GM23338 (cell line): ENCODE data around the gene NDNF. TPM values are rescaled to one million over a fixed set of nuclear protein-coding genes. Genes with fewer than 3 reads are reported as not detected.

Experiments used
- ATAC-seq: fragments of 200-7000 bp; cut with Tn5 transposase; 3 replicates; pipeline ENCODE4 v1.9.1; 2020
- DNase-seq: peaks from one replicate; pipeline ENCODE4 v3.0.0-alpha.2; 2015; ENCODE audit warnings: low spot score
- H2AFZ ChIP-seq: fragments of 200-600 bp; sonication (generic); 2 replicates; pipeline ENCODE4 v1.8.0; 2016; ENCODE audit warnings: antibody characterized with exemption, mild to moderate bottlenecking, moderate library complexity
- H3F3A ChIP-seq: fragments of 200-600 bp; sonication (generic); replicated peaks from 2 replicates; pipeline ENCODE4 v1.8.0; 2017; ENCODE audit warnings: antibody characterized with exemption, mixed run types, low read depth
- H3K27ac ChIP-seq: fragments of 200-600 bp; sonication (generic); 2 replicates; pipeline ENCODE4 v1.6.1; 2016; ENCODE audit warnings: low read depth
- H3K27me3 ChIP-seq: fragments of 200-600 bp; sonication (generic); 2 replicates; pipeline ENCODE4 v1.8.0; 2016; ENCODE audit warnings: mild to moderate bottlenecking, mixed run types, moderate library complexity; ENCODE audit not compliant: insufficient read depth
- H3K36me3 ChIP-seq: fragments of 200-600 bp; sonication (generic); 2 replicates; pipeline ENCODE4 v1.8.0; 2016; ENCODE audit warnings: mild to moderate bottlenecking; ENCODE audit not compliant: insufficient read depth
- H3K4me1 ChIP-seq: fragments of 200-600 bp; sonication (generic); 2 replicates; pipeline ENCODE4 v1.8.0; 2016; ENCODE audit warnings: mild to moderate bottlenecking, moderate library complexity; ENCODE audit not compliant: insufficient read depth
- H3K4me2 ChIP-seq: fragments of 200-600 bp; sonication (generic); 2 replicates; pipeline ENCODE4 v1.7.1; 2017; ENCODE audit warnings: mixed run types
- H3K4me3 ChIP-seq: fragments of 200-600 bp; sonication (generic); 2 replicates; pipeline ENCODE4 v1.6.1; 2016; ENCODE audit warnings: mixed run types
- H3K79me2 ChIP-seq: fragments of 200-600 bp; sonication (generic); replicated peaks from 2 replicates; pipeline ENCODE4 v1.8.0; 2017; ENCODE audit warnings: mild to moderate bottlenecking; ENCODE audit not compliant: insufficient read depth
- H3K9me2 ChIP-seq: fragments of 200-600 bp; sonication (generic); 2 replicates; pipeline ENCODE4 v1.8.0; 2017; ENCODE audit not compliant: insufficient read depth
- H4K20me1 ChIP-seq: fragments of 200-600 bp; sonication (generic); replicated peaks from 2 replicates; pipeline ENCODE4 v1.8.0; 2017; ENCODE audit warnings: mild to moderate bottlenecking; ENCODE audit not compliant: insufficient read depth
- H3K27ac Mint-ChIP-seq: 2 replicates; pipeline ENCODE4 v1.8.0; 2020; ENCODE audit warnings: inconsistent platforms, mild to moderate bottlenecking, moderate library complexity, mixed read lengths
- H3K27me3 Mint-ChIP-seq: 3 replicates; pipeline ENCODE4 v1.8.0; 2022; ENCODE audit warnings: low read depth, mild to moderate bottlenecking, moderate library complexity, mixed read lengths, inconsistent platforms; ENCODE audit not compliant: insufficient read depth, poor library complexity
- H3K36me3 Mint-ChIP-seq: 3 replicates; pipeline ENCODE4 v1.8.0; 2021; ENCODE audit warnings: low read depth, mild to moderate bottlenecking, inconsistent platforms, moderate library complexity, mixed read lengths
- H3K4me1 Mint-ChIP-seq: 3 replicates; pipeline ENCODE4 v1.8.0; 2020; ENCODE audit warnings: mild to moderate bottlenecking, inconsistent platforms, mixed read lengths
- H3K4me3 Mint-ChIP-seq: 3 replicates; pipeline ENCODE4 v1.8.0; 2021; ENCODE audit warnings: moderate library complexity, mild to moderate bottlenecking, inconsistent platforms, mixed read lengths
- H3K9me3 Mint-ChIP-seq: 3 replicates; pipeline ENCODE4 v1.8.0; 2020; ENCODE audit warnings: moderate library complexity, mild to moderate bottlenecking, inconsistent platforms, mixed read lengths
- CREB1 ChIP-seq: fragments of 250-450 bp; sonication (Bioruptor Pico); IDR thresholded peaks from 2 replicates; pipeline ENCODE4 v1.5.0; 2020; ENCODE audit warnings: low read depth, mild to moderate bottlenecking, moderate library complexity
- CTCF ChIP-seq, 2 experiments: fragments of 200-600 bp in 1 of 2; sonication (generic) in 1 of 2; conservative IDR thresholded peaks; 2 replicates each; pipeline versions ENCODE4 v1.5.1 to v1.6.1; 2016 to 2017; ENCODE audit warnings: antibody characterized with exemption in 2 of 2, low read depth in 2 of 2, mild to moderate bottlenecking in 2 of 2, moderate library complexity in 1 of 2
- ETS1 ChIP-seq: IDR thresholded peaks from 2 replicates; pipeline ENCODE4 v1.6.1; 2016; ENCODE audit warnings: antibody characterized with exemption
- EZH2 ChIP-seq: fragments of 200-600 bp; sonication (generic); IDR thresholded peaks from one replicate; pipeline ENCODE4 v1.8.0; 2017; ENCODE audit warnings: antibody characterized with exemption, mild to moderate bottlenecking, low read depth; ENCODE audit not compliant: unreplicated experiment
- EZH2phosphoT487 ChIP-seq: fragments of 200-600 bp; sonication (generic); IDR thresholded peaks from one replicate; pipeline ENCODE4 v1.8.1; 2018; ENCODE audit warnings: antibody characterized with exemption; ENCODE audit not compliant: unreplicated experiment
- JUNB ChIP-seq: IDR thresholded peaks from one replicate; pipeline ENCODE4 v1.6.1; 2016; ENCODE audit warnings: antibody characterized with exemption; ENCODE audit not compliant: unreplicated experiment
- NANOG ChIP-seq: IDR thresholded peaks from 2 replicates; pipeline ENCODE4 v1.6.1; 2016; ENCODE audit warnings: antibody characterized with exemption, borderline replicate concordance
- POLR2AphosphoS5 ChIP-seq: IDR thresholded peaks from 2 replicates; pipeline ENCODE4 v1.6.1; 2016; ENCODE audit warnings: antibody characterized with exemption, low read depth
- REST ChIP-seq: IDR thresholded peaks from one replicate; pipeline ENCODE4 v1.6.1; 2018; ENCODE audit warnings: antibody characterized with exemption; ENCODE audit not compliant: unreplicated experiment
- STAT1 ChIP-seq: IDR thresholded peaks from one replicate; pipeline ENCODE4 v1.6.1; 2016; ENCODE audit warnings: antibody characterized with exemption; ENCODE audit not compliant: unreplicated experiment
- ZNF114 ChIP-seq: fragments of 250-450 bp; sonication (Bioruptor Pico); IDR thresholded peaks from 2 replicates; pipeline ENCODE4 v1.5.0; 2020; ENCODE audit warnings: mild to moderate bottlenecking, moderate library complexity
- ZNF331 ChIP-seq: fragments of 250-450 bp; sonication (Bioruptor Pico); IDR thresholded peaks from 2 replicates; pipeline ENCODE4 v1.5.0; 2020; ENCODE audit warnings: low read depth, mild to moderate bottlenecking, moderate library complexity
- ZNF462 ChIP-seq: fragments of 250-450 bp; sonication (Bioruptor Pico); IDR thresholded peaks from 2 replicates; pipeline ENCODE4 v1.5.0; 2020; ENCODE audit warnings: mild to moderate bottlenecking, moderate library complexity
- polyA plus RNA-seq: library from polyadenylated mRNA; unstranded; fragments of >200 nt; fragmentation: Nextera tagmentation; extraction: Ambion mirVana; gene quantifications from 2 replicates; pipeline ENCODE4 v1.2.1, GENCODE V29; 2016
- total RNA-seq: library from RNA; depleted of rRNA; stranded (reverse); fragments of >200 nt; shearing (Covaris generic); gene quantifications from 2 replicates; pipeline ENCODE4 v1.2.3, GENCODE V29; 2014

NDNF gene
- total and polyA plus RNA-seq, 2 experiments from 2014 or later: 0.31 to 0.73 TPM

GRCh38 chr4:121079376-121079775 lies 7.0 kb upstream of the NDNF start:
- Mint-ChIP-seq H3K9me3 (no peaks in the 10 kb centered on the region), H3K36me3 (no peaks in the 10 kb centered on the region), H3K27ac (no peak overlapping the region), H3K4me1 (peaks cover 11% of the 10 kb centered on the region), H3K4me3 (no peak overlapping the region), H3K27me3 (peaks cover 5% of the 10 kb centered on the region)
- no peaks in the 10 kb centered on the region for H3F3A ChIP-seq
- H4K20me1 ChIP-seq: no peaks in the 10 kb centered on the region
- no peaks in the 10 kb centered on the region for H3K79me2 ChIP-seq
- H3K27me3 ChIP-seq: peaks cover 8% of the 10 kb centered on the region
- H3K36me3 ChIP-seq: no peaks in the 10 kb centered on the region
- H3K4me2 ChIP-seq: no peak overlapping the region
- no peak for ATAC-seq
- 0 out of 2 replicates have a peak, but pooled peaks cover 2% of the 10 kb centered on the region for H3K4me1 ChIP-seq
- TF ChIP-seq CREB1 (CRISPR knock-in tag) (no peak), JUNB (no peak), ZNF462 (CRISPR knock-in tag) (no peak), ETS1 (no peak), ZNF114 (CRISPR knock-in tag) (no peak), STAT1 (no peak), NANOG (no peak), REST (no peak), CTCF (conservative IDR thresholded peaks at IDR 0.05; ENCODE audit: low read depth in 2 of 2) (no peak), EZH2 (no peak), EZH2phosphoT487 (no peak), POLR2AphosphoS5 (no peak), ZNF331 (CRISPR knock-in tag) (no peak)
- H3K4me3 ChIP-seq: no peak overlapping the region
- no peak for DNase-seq
- no peak overlapping the region for H3K27ac ChIP-seq
- no peak overlapping the region for H2AFZ ChIP-seq
- H3K9me2 ChIP-seq: no peaks in the 10 kb centered on the region
